Activated CD8-positive, alpha-beta T cell treated with anti-CD3 and anti-CD28 coated beads for 36 hours (primary cell): ENCODE results near the gene CCR5AS.
"Not testable (repeated sequence)": the region's sequence is repeated elsewhere in the genome, so short reads cannot be mapped to it uniquely, and the experiment has no call there.

Source experiments
- ATAC-seq: fragments of 200-7000 bp; cut with Tn5 transposase; one replicate; pipeline ENCODE4 v1.10.0; 2021; ENCODE audit warnings: mild to moderate bottlenecking, moderate library complexity
- CTCF ChIA-PET: fragments of 350-600 bp; sonication (Branson Sonifier 250); formaldehyde crosslinking; loops from one replicate; lab custom pipeline; 2021; ENCODE audit warnings: antibody characterized with exemption; lab: Charles Lee
- POLR2A ChIA-PET: fragments of 350-600 bp; sonication (Branson Sonifier 250); formaldehyde crosslinking; loops from one replicate; lab custom pipeline; 2021; ENCODE audit warnings: antibody characterized with exemption; lab: Charles Lee
- DNase-seq: peaks from one replicate; pipeline ENCODE4 v3.0.0-alpha.2; 2020
- H3K27ac Mint-ChIP-seq: one replicate; pipeline ENCODE4 v1.8.0; 2021; ENCODE audit warnings: mild to moderate bottlenecking, mixed read lengths
- H3K27me3 Mint-ChIP-seq: one replicate; pipeline ENCODE4 v1.8.0; 2021; ENCODE audit warnings: mixed read lengths
- H3K36me3 Mint-ChIP-seq: one replicate; pipeline ENCODE4 v1.8.0; 2021; ENCODE audit warnings: low read depth, mixed read lengths
- H3K4me1 Mint-ChIP-seq: one replicate; pipeline ENCODE4 v1.8.0; 2021; ENCODE audit warnings: low read depth, mixed read lengths
- H3K4me3 Mint-ChIP-seq: one replicate; pipeline ENCODE4 v1.8.0; 2021; ENCODE audit warnings: mild to moderate bottlenecking, moderate library complexity, mixed read lengths
- H3K9me3 Mint-ChIP-seq: one replicate; pipeline ENCODE4 v1.8.0; 2021; ENCODE audit warnings: mixed read lengths
- intact Hi-C: fragments of 100-400 bp; cut with micrococcal nuclease; formaldehyde crosslinking; loops from one replicate; pipeline ENCODE4 v1.10.0; 2022
- TF ChIP-seq, protein P1 (sequence below): fragments of 200-600 bp; IDR thresholded peaks from one replicate; pipeline ENCODE4 v1.8.0; 2022; ENCODE audit warnings: antibody characterized with exemption, mild to moderate bottlenecking

The CCR5AS gene

DNA sequence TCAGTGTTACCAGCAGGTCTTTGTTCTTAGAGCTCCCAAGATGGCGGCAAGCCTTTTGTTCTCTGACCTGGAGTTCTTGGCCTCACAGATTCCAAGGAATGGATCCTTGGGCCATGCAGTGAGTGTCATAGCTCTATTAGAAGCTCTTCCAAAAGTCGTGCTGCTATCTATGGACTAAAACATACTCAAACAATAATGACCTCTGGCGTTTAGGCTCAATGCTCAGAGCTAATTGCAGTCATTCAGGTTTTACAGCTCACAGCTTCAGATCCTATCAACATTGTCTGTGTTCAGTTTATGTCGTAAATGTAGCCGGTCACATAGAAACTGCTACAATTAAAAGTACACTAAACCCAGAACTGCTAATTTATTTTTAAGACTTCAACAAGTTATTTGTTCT lies 22.4 kb upstream of the CCR5AS start:
- H3K27ac Mint-ChIP-seq: no peak overlapping the region
- TF ChIP-seq, protein P1, sequence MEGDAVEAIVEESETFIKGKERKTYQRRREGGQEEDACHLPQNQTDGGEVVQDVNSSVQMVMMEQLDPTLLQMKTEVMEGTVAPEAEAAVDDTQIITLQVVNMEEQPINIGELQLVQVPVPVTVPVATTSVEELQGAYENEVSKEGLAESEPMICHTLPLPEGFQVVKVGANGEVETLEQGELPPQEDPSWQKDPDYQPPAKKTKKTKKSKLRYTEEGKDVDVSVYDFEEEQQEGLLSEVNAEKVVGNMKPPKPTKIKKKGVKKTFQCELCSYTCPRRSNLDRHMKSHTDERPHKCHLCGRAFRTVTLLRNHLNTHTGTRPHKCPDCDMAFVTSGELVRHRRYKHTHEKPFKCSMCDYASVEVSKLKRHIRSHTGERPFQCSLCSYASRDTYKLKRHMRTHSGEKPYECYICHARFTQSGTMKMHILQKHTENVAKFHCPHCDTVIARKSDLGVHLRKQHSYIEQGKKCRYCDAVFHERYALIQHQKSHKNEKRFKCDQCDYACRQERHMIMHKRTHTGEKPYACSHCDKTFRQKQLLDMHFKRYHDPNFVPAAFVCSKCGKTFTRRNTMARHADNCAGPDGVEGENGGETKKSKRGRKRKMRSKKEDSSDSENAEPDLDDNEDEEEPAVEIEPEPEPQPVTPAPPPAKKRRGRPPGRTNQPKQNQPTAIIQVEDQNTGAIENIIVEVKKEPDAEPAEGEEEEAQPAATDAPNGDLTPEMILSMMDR: no peak
- peaks cover 7% of the 10 kb centered on the region for H3K9me3 Mint-ChIP-seq
- no peaks in the 10 kb centered on the region for H3K27me3 Mint-ChIP-seq
- no peak overlapping the region for H3K4me3 Mint-ChIP-seq
- POLR2A ChIA-PET: interaction anchor here (0.6 kb wide), 2 partner anchors 264 to 537 kb away, joined by 3 read pairs; no protein-coding TSS in a partner anchor
- intact Hi-C loops: no loop called here
- no peaks in the 10 kb centered on the region for H3K36me3 Mint-ChIP-seq
- CTCF ChIA-PET: interaction anchor here (0.8 to 1.3 kb wide), 2 partner anchors 59 to 216 kb away, joined by 3 read pairs; no protein-coding TSS in a partner anchor
- no peak for DNase-seq
- ATAC-seq: no peak
- no peaks in the 10 kb centered on the region for H3K4me1 Mint-ChIP-seq

DNA sequence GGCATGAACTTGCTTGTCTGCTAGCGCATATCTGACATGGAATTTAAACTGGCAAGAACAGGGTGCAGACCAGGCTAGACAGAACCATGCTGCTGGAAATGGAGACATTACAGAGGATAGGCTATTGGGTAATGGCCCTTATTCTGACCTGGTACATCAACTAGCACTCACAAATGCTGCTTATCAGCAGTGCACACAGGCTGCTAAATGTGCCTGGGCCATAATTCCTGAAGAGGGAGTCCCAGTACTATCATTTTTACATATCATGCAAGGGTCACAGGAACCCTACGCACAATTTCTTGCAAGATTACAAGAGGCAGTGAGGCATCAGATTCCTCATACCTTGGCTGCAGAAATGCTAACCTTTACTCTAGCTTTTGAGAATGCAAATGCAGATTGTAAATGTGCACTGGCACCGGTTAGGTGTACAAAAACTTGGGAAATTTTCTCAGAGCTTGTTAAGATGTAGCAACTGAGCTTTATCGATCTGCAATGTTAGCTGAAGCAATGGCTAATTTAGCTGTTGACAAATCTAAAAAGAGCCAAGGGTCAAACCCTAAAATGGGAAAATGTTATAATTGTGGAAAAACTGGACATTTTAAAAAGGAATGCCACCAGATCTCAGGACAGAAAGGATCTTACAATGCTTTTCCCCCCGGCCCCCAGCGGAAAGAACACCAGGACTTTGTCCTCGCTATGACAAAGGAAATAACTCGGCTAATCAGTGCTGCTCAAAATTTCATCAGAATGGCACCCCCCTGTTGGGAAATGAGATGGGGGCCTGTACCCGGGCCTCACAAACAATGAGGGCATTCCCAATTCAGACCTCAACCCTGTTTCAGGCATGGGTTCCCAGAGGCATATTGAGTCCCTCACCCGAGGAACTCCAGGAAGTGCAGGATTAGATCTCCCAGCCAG lies 21.3 kb upstream of the CCR5AS start:
- no peak for DNase-seq
- Mint-ChIP-seq H3K27me3 (no peaks in the 10 kb centered on the region), H3K9me3 (peaks cover 7% of the 10 kb centered on the region), H3K27ac (no peak overlapping the region), H3K4me1 (no peaks in the 10 kb centered on the region), H3K36me3 (no peaks in the 10 kb centered on the region), H3K4me3 (no peak overlapping the region)
- no peak for ATAC-seq
- ChIA-PET CTCF (interaction anchor here (1.2 to 1.5 kb wide), 2 partner anchors 44 to 50 kb away, joined by 3 to 6 read pairs; no protein-coding TSS in a partner anchor), POLR2A (no interaction called here)
- TF ChIP-seq, protein P1: no peak
- intact Hi-C loops: no loop called here

DNA sequence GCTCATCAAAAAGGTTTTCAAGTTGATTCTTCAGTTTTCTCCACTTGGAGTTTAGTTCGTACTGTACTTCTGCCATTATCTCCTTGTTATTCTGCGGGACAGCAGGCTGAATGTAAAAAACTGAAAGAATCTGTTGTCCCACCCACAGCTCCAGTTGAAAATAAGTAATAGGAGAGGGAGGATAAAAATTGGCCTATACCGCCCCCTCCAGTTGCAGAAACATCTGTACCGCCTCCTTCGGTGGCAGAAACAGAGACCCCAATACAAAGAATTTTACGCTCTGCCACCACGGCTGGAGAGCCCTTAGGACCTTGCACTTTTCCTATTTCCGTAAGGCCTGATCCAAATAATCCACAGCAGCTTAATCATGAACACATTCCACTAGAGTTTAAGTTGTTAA lies 20.5 kb upstream of the CCR5AS start:
- H3K27me3 Mint-ChIP-seq, H3K4me3 Mint-ChIP-seq, H3K4me1 Mint-ChIP-seq, ATAC-seq, DNase-seq, H3K36me3 Mint-ChIP-seq, H3K9me3 Mint-ChIP-seq, intact Hi-C loops, POLR2A ChIA-PET, H3K27ac Mint-ChIP-seq: not testable (repeated sequence)
- CTCF ChIA-PET: interaction anchor here (1.2 to 1.5 kb wide), 2 partner anchors 43 to 49 kb away, joined by 3 to 6 read pairs; no protein-coding TSS in a partner anchor

DNA sequence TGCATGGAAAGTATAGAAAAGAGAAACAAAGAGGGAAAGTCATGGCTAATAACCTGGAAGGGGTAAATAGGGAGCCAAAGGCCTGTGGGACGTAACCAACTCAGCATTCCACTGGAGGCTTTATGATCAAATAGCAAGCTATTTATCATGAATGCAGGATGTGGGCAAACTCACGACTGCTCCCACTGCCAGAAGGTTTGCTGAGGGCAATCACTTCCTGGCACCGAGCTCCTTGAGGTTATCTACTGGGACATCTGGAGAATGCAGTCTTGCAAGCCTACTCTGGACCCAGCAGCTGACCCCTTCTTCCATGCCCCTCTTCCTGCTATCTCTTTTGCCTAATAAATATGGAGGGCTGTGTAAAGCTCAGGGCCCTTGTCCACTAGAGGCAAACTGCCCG lies 19.6 kb upstream of the CCR5AS start:
- H3K36me3 Mint-ChIP-seq, intact Hi-C loops, ATAC-seq, H3K9me3 Mint-ChIP-seq, DNase-seq, H3K27ac Mint-ChIP-seq, H3K27me3 Mint-ChIP-seq, H3K4me3 Mint-ChIP-seq, H3K4me1 Mint-ChIP-seq: not testable (repeated sequence)
- CTCF ChIA-PET: interaction anchor here (1.0 to 1.8 kb wide), 3 partner anchors 22 to 336 kb away, joined by 3 to 6 read pairs (median 3); no protein-coding TSS in a partner anchor
- POLR2A ChIA-PET: interaction anchor here (1.9 kb wide), 1 partner anchor 10 kb away, joined by 5 read pairs; no protein-coding TSS in a partner anchor

DNA sequence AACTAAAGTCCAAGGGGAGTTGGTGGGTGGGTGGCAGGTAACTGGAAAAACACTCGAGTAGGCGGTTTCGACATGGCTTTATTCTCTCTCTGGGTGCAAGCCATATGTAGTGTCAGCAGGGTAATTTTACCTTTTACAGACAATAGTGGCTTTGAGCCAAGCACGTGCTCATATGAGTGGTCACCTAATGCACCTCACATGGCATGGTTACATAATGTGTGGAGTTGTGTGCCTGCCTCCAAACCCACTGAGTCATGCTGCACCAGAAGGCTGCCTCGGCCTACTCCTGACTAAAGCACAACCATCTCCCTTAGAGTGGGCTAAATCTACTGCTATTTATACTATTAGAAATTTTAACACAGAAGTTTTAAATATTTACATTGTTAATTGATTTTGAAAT lies 16.7 kb upstream of the CCR5AS start:
- CTCF ChIA-PET: interaction anchor here (1.3 kb wide), 1 partner anchor 206 kb away, joined by 3 read pairs; no protein-coding TSS in a partner anchor
- no peak for ATAC-seq
- POLR2A ChIA-PET: no interaction called here

More for the DNA sequence above, 16.7 kb upstream of the CCR5AS start:
- Mint-ChIP-seq H3K36me3 (no peaks in the 10 kb centered on the region), H3K4me1 (no peaks in the 10 kb centered on the region), H3K27me3 (no peaks in the 10 kb centered on the region), H3K27ac (no peak overlapping the region), H3K4me3 (no peak overlapping the region), H3K9me3 (no peaks in the 10 kb centered on the region)
- intact Hi-C loops: no loop called here
- DNase-seq: no peak
- TF ChIP-seq, protein P1: no peak
